Dedifferentiated amniotic fluid mesenchymal stem cell (primary cell): ENCODE measurements around the gene PCDH1.
"Not testable (repeated sequence)": the region's sequence is repeated elsewhere in the genome, so short reads cannot be mapped to it uniquely, and the experiment has no call there.

Experiments
- DNase-seq: peaks from one replicate; pipeline ENCODE4 v3.0.0-alpha.2; 2016; ENCODE audit errors: extremely low spot score

The PCDH1 gene

GRCh38 chr5:141898448-141899049 lies 20.3 kb upstream of the PCDH1 start:
- DNase-seq: no peak

GRCh38 chr5:141897425-141897824 lies 19.2 kb upstream of the PCDH1 start:
- DNase-seq: no peak

DNA sequence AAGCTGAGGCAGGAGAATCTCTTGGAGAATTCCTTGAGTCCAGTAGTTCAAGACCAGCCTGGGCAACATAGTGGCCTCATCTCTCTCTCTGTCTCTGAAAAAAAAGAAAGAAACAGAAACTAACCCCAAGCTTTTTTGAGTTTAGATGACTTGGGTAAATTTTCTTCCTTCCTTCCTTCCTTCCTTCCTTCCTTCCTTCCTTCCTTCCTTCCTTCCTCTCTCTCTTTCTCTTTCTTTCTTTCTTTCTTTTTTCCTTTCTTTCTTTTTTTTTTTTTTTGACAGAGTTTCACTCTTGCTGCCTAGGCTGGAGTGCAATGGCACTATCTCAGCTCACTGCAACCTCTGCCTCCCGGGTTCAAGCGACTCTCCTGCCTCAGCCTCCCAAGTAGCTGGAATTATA lies 12.2 kb upstream of the PCDH1 start:
- DNase-seq: not testable (repeated sequence)

DNA sequence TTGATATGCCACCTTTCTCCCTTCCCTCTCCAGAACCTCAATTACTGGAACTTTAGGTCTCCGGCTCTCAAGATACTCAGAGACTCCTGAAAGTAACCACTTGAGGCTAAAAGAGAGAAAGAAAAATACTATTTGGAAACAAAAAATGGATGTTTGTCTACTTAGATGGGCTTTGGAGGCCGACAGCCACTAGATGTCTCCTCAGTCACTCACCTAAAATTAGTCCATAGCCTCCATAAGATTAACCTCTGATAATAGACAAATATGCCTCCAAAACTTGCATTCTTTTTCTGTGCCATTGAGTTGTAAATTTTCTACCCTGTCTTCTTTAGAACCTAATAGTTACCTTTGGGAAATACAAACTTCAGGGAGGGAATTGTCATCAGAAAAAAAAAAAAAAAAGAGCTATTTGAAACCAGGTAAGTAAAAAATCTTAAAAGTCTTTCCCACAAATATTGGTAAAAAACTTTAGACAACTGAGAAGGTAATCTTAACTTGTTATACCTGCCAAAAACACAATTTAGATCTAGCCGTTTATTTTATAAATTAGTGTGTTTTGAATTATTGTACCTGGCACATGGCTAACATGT lies 11.2 kb upstream of the PCDH1 start:
- no peak for DNase-seq

DNA sequence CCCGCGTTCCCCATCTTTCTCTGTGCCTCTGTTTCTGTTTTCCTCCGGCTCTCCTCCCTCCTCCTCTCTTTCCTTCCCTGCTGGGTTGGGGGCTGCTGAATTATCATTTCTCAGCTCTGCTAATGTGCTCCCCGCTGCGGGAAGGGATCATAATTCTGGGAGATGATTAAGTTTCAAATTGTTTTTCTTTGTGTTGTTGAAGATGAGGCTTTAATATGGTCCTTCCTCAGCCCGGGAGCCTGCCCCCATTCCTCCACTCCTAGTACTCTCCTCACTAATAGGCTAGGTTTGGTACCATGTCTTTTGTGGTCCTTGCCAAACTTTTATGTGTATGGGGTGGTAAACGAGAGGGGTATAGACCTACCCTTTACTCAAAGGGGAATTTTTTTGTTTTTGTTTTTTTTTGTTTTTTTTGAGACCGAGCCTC lies 5.7 kb upstream of the PCDH1 start:
- DNase-seq: no peak

- DNase-seq: no peak
Measured at GRCh38 chr5:141883184-141883891, 5.1 kb upstream of the PCDH1 start.

- no peak for DNase-seq
Measured at GRCh38 chr5:141882594-141883183, 4.5 kb upstream of the PCDH1 start.

DNA sequence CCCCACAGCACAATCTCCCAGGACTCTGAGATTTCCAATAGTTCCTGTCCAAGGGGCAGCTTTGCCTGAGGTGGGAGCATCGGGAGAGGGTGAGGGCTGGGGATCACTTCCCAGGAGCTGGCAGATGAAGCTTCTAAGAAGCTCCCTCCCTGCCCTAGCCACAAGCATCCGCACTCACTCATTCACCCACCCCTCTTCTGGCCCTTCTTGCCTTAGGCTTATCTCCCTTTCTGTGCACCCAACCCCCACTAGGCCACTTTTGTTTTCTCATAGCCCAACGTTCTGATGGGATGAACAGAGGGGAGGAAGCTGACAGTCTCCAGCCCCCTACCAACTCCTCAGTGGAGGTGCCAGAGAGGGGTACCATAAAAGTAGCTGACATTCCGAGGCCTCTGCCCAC lies 3.7 kb upstream of the PCDH1 start:
- no peak for DNase-seq

GRCh38 chr5:141880961-141881801 lies 3.0 kb upstream of the PCDH1 start:
- DNase-seq: no peak

DNA sequence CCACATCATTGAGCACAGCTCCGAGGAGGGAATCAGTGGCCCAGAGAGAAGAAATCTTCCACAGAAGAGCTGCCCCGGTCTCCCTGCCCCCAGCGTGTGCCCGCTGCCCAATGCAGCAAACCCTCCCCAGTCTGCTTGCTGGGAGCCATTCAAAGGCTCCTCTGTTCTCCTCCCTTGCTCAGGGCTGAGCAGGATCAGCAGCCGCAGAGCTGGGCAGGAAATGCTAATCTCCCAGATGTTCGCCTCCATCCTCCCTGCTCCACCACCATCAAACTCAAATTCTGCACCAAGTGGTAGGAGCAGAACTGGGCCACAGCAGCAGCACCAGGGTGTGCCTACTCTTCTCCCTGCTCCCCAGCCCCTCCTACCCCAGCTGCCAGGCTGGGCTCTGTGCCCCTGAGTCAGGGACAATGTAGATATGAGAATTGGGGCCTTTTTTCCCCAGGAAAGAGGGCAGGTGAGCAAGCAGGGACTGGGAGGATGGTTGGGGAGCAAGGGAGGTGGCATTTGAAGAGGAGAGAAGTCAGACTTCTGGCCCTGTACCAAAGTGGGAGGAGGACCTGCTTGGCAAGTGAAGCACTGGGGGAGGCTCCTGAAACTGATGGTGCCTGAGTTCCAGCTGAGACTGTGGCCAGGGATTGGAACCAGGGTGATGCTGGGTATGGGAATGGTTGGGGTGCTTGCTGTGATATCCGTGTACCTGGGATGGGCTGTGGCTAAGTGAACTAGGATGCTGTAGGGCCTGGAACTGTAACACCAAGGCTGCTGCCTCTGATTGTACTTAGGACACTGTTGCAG lies 1.9 kb upstream of the PCDH1 start:
- no peak for DNase-seq

- DNase-seq: no peak
Measured at GRCh38 chr5:141879426-141879759, 1.2 kb upstream of the PCDH1 start.

DNA sequence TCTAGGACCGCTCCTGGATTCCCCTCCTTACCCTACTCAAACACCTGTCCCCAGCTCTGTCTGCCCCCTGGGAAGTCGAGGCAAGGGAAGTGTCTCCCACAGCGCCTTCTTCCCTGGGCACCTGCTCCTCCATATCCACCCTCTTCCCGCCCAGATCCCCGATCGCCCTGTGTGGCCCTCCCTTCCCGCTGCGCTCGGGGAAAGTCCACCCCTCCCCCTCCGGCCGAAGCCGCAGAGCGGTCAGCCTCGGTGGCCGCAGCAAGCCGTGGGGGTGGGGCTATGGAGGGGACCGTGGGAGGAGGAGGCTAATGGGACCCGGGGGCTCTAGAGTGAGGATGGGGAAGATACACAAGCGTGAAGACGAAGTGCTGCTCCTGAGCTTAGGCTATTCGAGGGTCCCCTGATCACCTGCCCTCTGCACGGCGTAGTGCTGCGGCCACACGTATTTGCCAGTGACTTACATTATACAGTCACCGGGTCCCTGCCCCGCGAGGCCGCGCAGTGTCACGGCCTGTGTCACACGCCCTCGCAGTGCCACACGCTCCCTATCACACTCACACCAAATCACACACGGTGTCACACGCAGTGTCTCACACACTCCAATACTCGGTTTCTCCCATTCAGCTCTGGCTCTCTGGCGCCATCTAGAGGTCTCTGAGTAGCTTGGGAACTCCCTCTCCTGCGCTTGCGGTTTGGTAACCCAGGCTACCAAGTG lies 658 bp upstream of the PCDH1 start:
- peak; percentile 94 for DNase-seq

DNA sequence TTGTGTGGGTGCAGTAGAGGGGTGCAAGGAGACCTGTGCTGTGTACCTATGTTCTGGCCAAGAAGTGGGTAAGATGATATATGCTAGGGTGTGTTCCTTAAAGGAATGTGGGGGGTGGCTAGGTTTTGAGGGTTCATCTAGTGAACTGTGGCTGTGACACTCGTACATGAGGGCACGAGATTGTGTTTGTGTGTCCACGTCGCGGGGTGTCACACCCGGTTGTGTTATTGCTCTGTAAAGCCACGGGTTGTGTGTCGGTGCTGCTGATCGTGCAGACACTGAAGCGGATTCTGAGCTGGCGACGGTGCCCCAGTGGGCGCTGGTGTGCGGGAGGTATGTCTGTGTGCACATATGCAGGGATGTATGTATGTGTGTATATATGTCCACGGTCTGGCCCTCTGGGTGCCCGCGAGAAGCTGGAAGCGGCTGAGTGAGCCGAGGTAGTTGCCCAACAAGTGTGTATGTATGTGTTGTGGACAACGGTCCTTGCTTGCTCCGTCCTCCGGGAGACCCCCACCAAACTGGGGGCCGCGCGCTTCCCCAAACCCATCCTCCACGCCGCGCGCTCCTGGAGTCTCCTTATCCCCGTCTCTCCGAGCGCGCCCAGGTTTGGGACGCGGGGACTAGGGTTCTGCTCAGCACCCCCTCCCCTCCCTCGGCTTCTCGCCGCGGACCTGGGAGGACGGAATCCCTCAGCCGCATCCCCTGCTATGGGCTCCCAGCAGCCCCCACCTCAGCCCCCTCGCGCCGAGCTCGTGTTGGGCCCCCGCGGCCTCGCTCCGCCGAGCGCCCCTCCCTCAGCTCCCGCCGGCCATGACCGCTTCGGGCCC lies 639 bp downstream of the PCDH1 start:
- no peak for DNase-seq

DNA sequence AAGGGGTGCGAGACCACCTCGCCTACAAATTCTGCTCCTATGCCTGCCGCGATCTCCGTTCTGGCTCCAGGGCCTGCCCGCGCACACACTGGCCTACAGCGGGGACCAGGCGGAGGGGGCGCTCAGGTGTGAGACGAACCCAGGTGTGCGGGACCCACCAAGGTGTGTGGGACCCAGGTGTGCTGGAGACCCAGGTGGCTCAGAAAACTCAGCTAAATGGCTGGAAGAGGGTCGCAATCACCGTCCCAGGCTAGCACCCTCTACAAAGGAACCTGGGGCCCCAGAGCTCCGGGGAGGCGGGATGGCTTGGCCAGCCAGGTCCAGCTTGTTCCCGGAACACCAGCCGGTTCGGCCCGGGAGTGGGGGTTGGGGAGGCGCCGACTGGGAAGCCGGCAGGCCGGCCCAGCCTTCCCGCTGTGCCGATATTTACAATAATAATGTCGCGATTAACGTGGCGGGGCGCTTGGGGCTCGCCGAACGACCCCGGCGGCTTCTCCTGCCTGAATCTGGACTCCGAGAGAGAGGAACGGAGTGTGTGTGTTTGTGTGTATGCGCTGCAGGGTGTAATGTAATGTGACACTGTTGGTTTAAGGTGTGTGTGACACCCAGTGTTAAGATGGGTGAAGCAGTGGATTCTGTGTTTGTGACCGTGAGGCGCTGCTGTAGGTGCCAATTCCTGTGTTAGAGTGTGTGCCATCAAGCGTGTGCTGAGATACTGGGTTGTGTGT lies 1.4 kb downstream of the PCDH1 start:
- DNase-seq: no peak

- no peak for DNase-seq
Measured at GRCh38 chr5:141875795-141876627, 2.2 kb downstream of the PCDH1 start.

DNA sequence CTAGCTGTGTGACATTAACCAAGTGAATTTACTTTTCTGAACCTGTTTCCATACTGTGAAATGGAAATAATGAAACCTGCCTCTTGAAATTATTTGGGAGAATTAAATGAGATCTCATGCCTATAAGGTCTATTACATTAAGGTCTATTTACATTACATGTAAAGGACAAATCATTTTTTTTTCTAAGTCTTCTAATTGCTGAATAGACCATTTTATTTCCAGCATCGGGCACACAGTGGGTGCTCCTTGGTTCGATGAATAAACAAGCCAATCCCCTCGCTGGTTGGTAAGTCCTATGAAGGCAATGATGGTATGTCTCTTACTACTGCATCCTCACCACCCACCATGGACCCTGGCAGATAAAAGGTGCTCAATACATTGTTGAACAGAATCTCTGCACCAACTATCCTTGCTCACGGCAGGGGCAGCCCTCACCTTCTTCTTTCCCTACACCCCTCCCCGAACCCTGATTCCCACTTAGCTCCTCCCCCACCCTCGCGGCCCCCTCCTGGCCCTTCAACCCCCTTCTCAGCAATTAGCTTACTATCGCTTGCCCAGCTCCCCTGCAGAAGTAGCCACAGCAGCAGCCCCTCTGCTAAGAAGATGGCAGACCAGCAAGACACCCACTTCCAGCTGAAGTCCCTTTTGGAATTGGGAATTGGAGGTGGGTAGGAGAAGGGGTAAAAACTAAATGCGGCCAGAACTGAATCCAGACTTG lies 3.0 kb downstream of the PCDH1 start:
- DNase-seq: no peak

- no peak for DNase-seq
Measured at GRCh38 chr5:141874262-141874964, 3.8 kb downstream of the PCDH1 start.
